ENCODE data around the gene FHL1. TPM values are rescaled to one million over a fixed set of nuclear protein-coding genes. Genes with fewer than 3 reads are reported as not detected.

Gene FHL1
- total and polyA plus RNA-seq, 2 of the 4 experiments (the other 2 are of a cell fraction) = 69.4 to 72.9 TPM

DNA sequence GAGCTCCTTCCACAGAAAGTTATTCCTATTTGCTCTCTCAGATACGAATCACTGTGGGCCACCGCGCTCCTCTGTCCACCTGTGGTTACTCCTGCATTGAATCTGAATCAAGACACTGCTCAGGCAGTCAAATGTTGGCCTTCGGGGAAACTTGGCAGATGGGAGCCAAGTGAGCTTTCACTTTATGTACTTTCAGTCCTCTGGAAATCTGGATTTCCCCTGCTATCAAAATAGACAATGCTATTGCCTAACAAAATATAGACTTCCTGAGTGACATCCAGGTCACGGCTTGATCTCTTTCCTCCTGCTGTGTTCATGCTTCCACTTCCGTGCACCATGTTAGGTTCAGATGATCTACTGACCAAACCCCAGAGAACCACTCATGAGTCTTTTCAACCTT lies 43.8 kb downstream of the FHL1 start:
- H3K56ac ChIP-seq (ENCODE audit: extremely low read depth, insufficient read depth, low read length) = no peak overlapping the region
- H3K9me3 ChIP-seq (ENCODE audit: control insufficient read depth, insufficient read depth, low read length) = no peaks in the 10 kb centered on the region
- no peak overlapping the region for H4K8ac ChIP-seq (ENCODE audit: low read depth in 2 of 2, low read length in 2 of 2)
- H3K36me3 ChIP-seq (ENCODE audit: control insufficient read depth, insufficient read depth, low read length) = peaks cover 3% of the 10 kb centered on the region; the same call in 1 of the 2 replicates
- ATAC-seq (ENCODE audit: low read depth) (no peak), DNase-seq (no peak)
- no peak overlapping the region for H2AK5ac ChIP-seq (ENCODE audit: low read depth, low read length)
- no peak overlapping the region for H4K91ac ChIP-seq (ENCODE audit: insufficient read depth, low read depth, low read length)
- H3K27me3 ChIP-seq (ENCODE audit: control insufficient read depth, insufficient read depth, low read length) = peaks cover 2% of the 10 kb centered on the region
- TF ChIP-seq MAFK (IDR thresholded peaks at IDR 0.05; ENCODE audit: low read depth, low read length) (no peak), BHLHE40 (IDR thresholded peaks at IDR 0.05; ENCODE audit: low read depth, low read length) (no peak), CHD1 (IDR thresholded peaks at IDR 0.05; ENCODE audit: low read depth, low read length) (no peak), MXI1 (IDR thresholded peaks at IDR 0.05; ENCODE audit: borderline replicate concordance, low read depth, low read length) (no peak), MAZ (IDR thresholded peaks at IDR 0.05; ENCODE audit: borderline replicate concordance, low read depth, low read length) (no peak), ELK1 (IDR thresholded peaks at IDR 0.05; ENCODE audit: borderline replicate concordance, low read depth, low read length) (no peak), RAD21 (IDR thresholded peaks at IDR 0.05; ENCODE audit: low read length) (no peak), RFX5 (IDR thresholded peaks at IDR 0.05; ENCODE audit: low read depth, low read length) (no peak), CEBPB (IDR thresholded peaks at IDR 0.05; ENCODE audit: low read depth, low read length) (no peak), NFE2L2 (IDR thresholded peaks at IDR 0.05; ENCODE audit: low read depth, low read length) (no peak), SMC3 (IDR thresholded peaks at IDR 0.05; ENCODE audit: low read depth, low read length) (no peak), POLR2A (IDR thresholded peaks at IDR 0.05; ENCODE audit: low read depth, low read length) (no peak), FOS (IDR thresholded peaks at IDR 0.05; ENCODE audit: low read depth, low read length) (no peak), RCOR1 (IDR thresholded peaks at IDR 0.05; ENCODE audit: insufficient replicate concordance, low read length) (no peak), USF2 (IDR thresholded peaks at IDR 0.05; ENCODE audit: low read depth, low read length) (no peak)
- TF ChIP-seq, protein P1, sequence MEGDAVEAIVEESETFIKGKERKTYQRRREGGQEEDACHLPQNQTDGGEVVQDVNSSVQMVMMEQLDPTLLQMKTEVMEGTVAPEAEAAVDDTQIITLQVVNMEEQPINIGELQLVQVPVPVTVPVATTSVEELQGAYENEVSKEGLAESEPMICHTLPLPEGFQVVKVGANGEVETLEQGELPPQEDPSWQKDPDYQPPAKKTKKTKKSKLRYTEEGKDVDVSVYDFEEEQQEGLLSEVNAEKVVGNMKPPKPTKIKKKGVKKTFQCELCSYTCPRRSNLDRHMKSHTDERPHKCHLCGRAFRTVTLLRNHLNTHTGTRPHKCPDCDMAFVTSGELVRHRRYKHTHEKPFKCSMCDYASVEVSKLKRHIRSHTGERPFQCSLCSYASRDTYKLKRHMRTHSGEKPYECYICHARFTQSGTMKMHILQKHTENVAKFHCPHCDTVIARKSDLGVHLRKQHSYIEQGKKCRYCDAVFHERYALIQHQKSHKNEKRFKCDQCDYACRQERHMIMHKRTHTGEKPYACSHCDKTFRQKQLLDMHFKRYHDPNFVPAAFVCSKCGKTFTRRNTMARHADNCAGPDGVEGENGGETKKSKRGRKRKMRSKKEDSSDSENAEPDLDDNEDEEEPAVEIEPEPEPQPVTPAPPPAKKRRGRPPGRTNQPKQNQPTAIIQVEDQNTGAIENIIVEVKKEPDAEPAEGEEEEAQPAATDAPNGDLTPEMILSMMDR (conservative IDR thresholded peaks at IDR 0.05; ENCODE audit: low read depth, low read length) = no peak
- no peaks in the 10 kb centered on the region for H4K20me1 ChIP-seq (ENCODE audit: insufficient read depth, low read length)
- no peak overlapping the region for H3K14ac ChIP-seq (replicated peaks; ENCODE audit: low read depth, low read length)
- H2BK20ac ChIP-seq (ENCODE audit: low read depth, low read length) = no peak overlapping the region
- 0 out of 2 replicates have a peak, but pooled peaks cover 2% of the 10 kb centered on the region for H3K4me1 ChIP-seq (ENCODE audit: control insufficient read depth, insufficient read depth, low read length)
- CTCF ChIA-PET = no interaction called here
- H2BK5ac ChIP-seq (ENCODE audit: low read depth, low read length, poor library complexity, severe bottlenecking) = no peak overlapping the region
- no peak overlapping the region for H3K4me3 ChIP-seq (ENCODE audit: insufficient read depth, low read depth, low read length)
- H3K79me1 ChIP-seq (ENCODE audit: low read depth in 1 of 2, low read length in 2 of 2) = peaks cover 10% of the 10 kb centered on the region in 2 experiments; a peak in 3 of 4 replicates
- intact Hi-C loops (cut with micrococcal nuclease) (no loop called here), in situ Hi-C loops (cut with MboI; ENCODE audit: low sequenced_read_pairs) (no loop called here), dilution Hi-C loops (cut with HindIII; ENCODE audit: low sequenced_read_pairs, unreplicated experiment) (no loop called here)
- no peak overlapping the region for H2AFZ ChIP-seq (replicated peaks; ENCODE audit: low read length, poor library complexity)
- no peak overlapping the region for H2BK15ac ChIP-seq (ENCODE audit: low read depth, low read length)
- peaks cover 6% of the 10 kb centered on the region; the same call in 1 of the 2 replicates for H3K9me1 ChIP-seq (ENCODE audit: insufficient read depth, low read length)
- H3K23ac ChIP-seq (ENCODE audit: low read depth, low read length) = no peak overlapping the region
- no peak overlapping the region for H3K9ac ChIP-seq (ENCODE audit: low read depth, low read length)
- POLR2A ChIA-PET (ENCODE audit: unreplicated experiment) = no interaction called here
- no peak overlapping the region for H4K5ac ChIP-seq (ENCODE audit: low read depth, low read length)
- no peak overlapping the region for H3K4me2 ChIP-seq (ENCODE audit: low read depth, low read length)
- BruUV-seq (replicated peaks) = no TSS peak
- H3K4ac ChIP-seq (ENCODE audit: low read depth, low read length) = no peak overlapping the region
- H3K18ac ChIP-seq (ENCODE audit: low read depth, low read length) = no peak overlapping the region
- no peak overlapping the region for H2BK120ac ChIP-seq (ENCODE audit: low read depth, low read length)
- no peak overlapping the region for H3K27ac ChIP-seq (ENCODE audit: insufficient read depth, low read length)
- H2AK9ac ChIP-seq (replicated peaks; ENCODE audit: low read depth, low read length, poor library complexity) = no peak overlapping the region
- 79% methylated on average over 3 of the region's 6 CpGs; no CpG with 5 or more reads in 1 of the 2 experiments for WGBS, 2 experiments (ENCODE audit: extremely low coverage in 2 of 2, insufficient read length in 1 of 2)
